Right lobe of liver (tissue), 5 donors: Measurements from ENCODE around the gene OR7A5. TPM values are rescaled to one million over a fixed set of nuclear protein-coding genes. Genes with fewer than 3 reads are reported as not detected.

Experiments used
- small RNA-seq, 2 experiments: library from RNA; depleted of rRNA; stranded (forward); fragments of <200 nt; gene quantifications; one replicate each; pipeline ENCODE3, GENCODE V24; 2016
- total RNA-seq, 6 experiments: library from RNA; depleted of rRNA in 2 of 6; stranded (reverse); fragments of >200 nt in 2 of 6; fragmentation: NEBNext Ultra II Directional in 3 of 6; extraction: Animal tissue kit (Norgen Biotek cat#: 25700) in 3 of 6; gene quantifications; one replicate each; pipeline versions ENCODE4 v1.1.0 to v1.2.4, GENCODE V29; 2016 to 2023
- donor health status: DM: no; HTN: no; CAD: no.
- donor health status: DM: no; HTN: no; CAD: no.
- donor health status: DM: no; HTN: yes; CAD: no.
- donor health status: DM: no; HTN: yes; CAD: no.

The OR7A5 gene
- total RNA-seq, 6 experiments from 2014 or later = not detected

Small RNA genes lying within 50 kb of the gene (small RNA-seq; reads per million reads assigned to genes)
- 0 reads per million in 2 experiments for gene AC005255.1

Other genes starting within 250 kb of the OR7A5 start
- under 1 TPM in 4 of 6 experiments, not detected in 2; 0.09 to 0.53 (median 0.24) TPM for gene ADGRE3, start 160.3 kb downstream of the OR7A5 start, total RNA-seq
- gene ZNF333, start 145.1 kb downstream of the OR7A5 start, total RNA-seq = 1 to 10 TPM; 2.5 to 6.1 (median 3.8) TPM
- 1 to 10 TPM; 1.6 to 5.7 (median 1.9) TPM for gene ADGRE2, start 56.6 kb downstream of the OR7A5 start, total RNA-seq
- gene OR7C1, start within 50 bp of the OR7A5 start, total RNA-seq = under 1 TPM in 1 of 6 experiments, not detected in 5; 0.02 TPM
- gene OR7A10, start 13.7 kb upstream of the OR7A5 start, total RNA-seq = not detected
- gene OR7A17, start 50.9 kb upstream of the OR7A5 start, total RNA-seq = not detected
- gene OR7C2, start 106.3 kb upstream of the OR7A5 start, total RNA-seq = not detected
- gene SLC1A6, start 144.7 kb upstream of the OR7A5 start, total RNA-seq = not detected
- not detected for gene CASP14, start 214.3 kb upstream of the OR7A5 start, total RNA-seq
- not detected for gene OR1I1, start 247.0 kb upstream of the OR7A5 start, total RNA-seq